Tibial artery (tissue), 4 donors: Measurements from ENCODE around the gene LZTS3.

Experiments used
- DNase-seq, 2 donors: peaks; one replicate each; pipeline ENCODE4 v3.0.0-alpha.2; 2019
- H3K27ac ChIP-seq, 2 donors: fragments of 200-600 bp; sonication (generic) in 1 of 2; 1 replicate in 1 of 2; 2 replicates in 1 of 2; pipeline ENCODE4 v1.5.1; 2018 to 2019; ENCODE audit warnings: mild to moderate bottlenecking in 1 of 2
- H3K27me3 ChIP-seq, 2 donors: fragments of 200-600 bp; sonication (generic) in 1 of 2; one replicate each; pipeline versions ENCODE4 v1.5.1 to v1.6.0; 2016 to 2019
- H3K36me3 ChIP-seq, 3 donors: fragments of 200-600 bp; sonication (generic) in 2 of 3; one replicate each; pipeline ENCODE4 v1.5.1; 2016 to 2019; ENCODE audit warnings: mild to moderate bottlenecking in 2 of 3
- H3K4me1 ChIP-seq, 4 donors: fragments of 200-600 bp; sonication (generic) in 2 of 4; 1 replicate in 3 of 4; 2 replicates in 1 of 4; pipeline ENCODE4 v1.5.1; 2016 to 2019
- H3K4me3 ChIP-seq, 2 donors: fragments of 200-600 bp; sonication (generic) in 1 of 2; 1 replicate in 1 of 2; 2 replicates in 1 of 2; pipeline ENCODE4 v1.5.1; 2018 to 2019; ENCODE audit warnings: mild to moderate bottlenecking in 2 of 2
- H3K9me3 ChIP-seq, 3 donors: fragments of 200-600 bp; sonication (generic) in 1 of 3; one replicate each; pipeline ENCODE4 v1.5.1; 2016 to 2019
- CTCF ChIP-seq, 2 experiments: fragments of 200-600 bp in 1 of 2; fragments of 450-650 bp in 1 of 2; IDR thresholded peaks; one replicate each; pipeline ENCODE4 v1.5.1; 2017 to 2019; ENCODE audit warnings: antibody characterized with exemption in 2 of 2, mild to moderate bottlenecking in 1 of 2, moderate library complexity in 1 of 2
- intact Hi-C: fragments of 100-400 bp; cut with DNase I; formaldehyde crosslinking; loops from one replicate; pipeline ENCODE4 v1.15.0; 2023; ENCODE audit warnings: low total_unique reads

Gene LZTS3

GRCh38 chr20:3172126-3172932, 1.0 kb downstream of the LZTS3 start:
- no peak for TF ChIP-seq CTCF (IDR thresholded peaks at IDR 0.05)
- no peaks in the 10 kb centered on the region for H3K36me3 ChIP-seq
- H3K4me1 ChIP-seq: peaks cover 0 to 22% (median 16%) of the 10 kb centered on the region in 4 donors
- H3K27ac ChIP-seq: peak overlapping the region in 1 of 2 donors; percentile 74
- H3K4me3 ChIP-seq: peak overlapping the region; percentile 70 to 73
- no peaks in the 10 kb centered on the region for H3K9me3 ChIP-seq
- H3K27me3 ChIP-seq: peaks cover 0 to 20% of the 10 kb centered on the region in 2 donors
- intact Hi-C loops: no loop called here
- peak; percentile 18 to 62 for DNase-seq

GRCh38 chr20:3171391-3172125, 1.8 kb downstream of the LZTS3 start:
- H3K9me3 ChIP-seq: no peaks in the 10 kb centered on the region

GRCh38 chr20:3168829-3169590, 4.3 kb downstream of the LZTS3 start:
- peaks cover 0 to 31% (median 8%) of the 10 kb centered on the region in 4 donors for H3K4me1 ChIP-seq
- no peak overlapping the region for H3K4me3 ChIP-seq
- DNase-seq: peak in 1 of 2 donors; percentile 48
- peaks cover 0 to 34% of the 10 kb centered on the region in 2 donors for H3K27me3 ChIP-seq
- no peaks in the 10 kb centered on the region for H3K9me3 ChIP-seq
- H3K36me3 ChIP-seq: peaks cover 0 to 8% (median 0%) of the 10 kb centered on the region in 3 donors
- intact Hi-C loops: no loop called here
- TF ChIP-seq CTCF (IDR thresholded peaks at IDR 0.05): no peak
- H3K27ac ChIP-seq: no peak overlapping the region

More at GRCh38 chr20:3171391-3172125, 1.8 kb downstream of the LZTS3 start:
- DNase-seq: peak; percentile 14 to 54
- peaks cover 0 to 28% of the 10 kb centered on the region in 2 donors for H3K27me3 ChIP-seq
- peaks cover 0 to 22% (median 16%) of the 10 kb centered on the region in 4 donors for H3K4me1 ChIP-seq
- intact Hi-C loops: no loop called here
- TF ChIP-seq CTCF (IDR thresholded peaks at IDR 0.05): no peak
- H3K4me3 ChIP-seq: no peak overlapping the region
- no peak overlapping the region for H3K27ac ChIP-seq
- H3K36me3 ChIP-seq: no peaks in the 10 kb centered on the region

DNA sequence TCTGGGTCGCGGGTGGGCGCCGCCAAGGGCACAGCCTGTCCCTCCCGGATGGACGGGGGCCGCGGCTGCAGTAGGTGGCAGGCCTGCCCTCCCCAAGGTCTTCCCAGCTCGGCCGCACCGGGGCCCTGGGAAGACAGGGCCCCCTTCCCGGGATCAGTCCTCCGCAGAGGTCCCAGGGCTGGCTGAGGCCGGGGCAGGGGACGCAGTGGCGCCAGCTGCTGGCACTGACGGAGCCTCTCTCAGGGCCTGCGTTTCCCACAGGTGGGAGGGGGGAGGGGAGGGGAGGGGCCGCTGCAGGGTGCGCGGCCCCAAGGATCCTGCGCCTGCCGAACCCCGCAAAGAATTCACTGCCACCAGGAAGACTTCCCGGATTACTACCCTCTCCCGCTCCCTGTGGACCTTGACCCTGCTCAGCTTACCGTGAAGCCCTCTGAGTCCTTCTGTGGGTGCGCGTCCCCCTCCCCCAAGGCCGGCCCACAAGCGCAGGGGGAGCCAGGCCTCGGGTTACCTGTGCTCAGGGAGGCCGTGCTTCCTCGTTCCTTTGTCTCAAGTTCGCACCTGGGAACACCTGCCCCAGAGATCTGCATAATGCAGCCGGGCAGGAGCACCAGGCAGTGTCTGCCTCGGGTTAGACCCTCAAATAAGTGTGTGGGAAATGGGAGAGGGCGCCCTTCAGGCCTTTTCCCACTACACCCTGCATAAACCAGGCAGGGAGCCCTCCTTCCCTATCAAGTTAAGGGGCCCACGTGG, 5.1 kb downstream of the LZTS3 start:
- Histone ChIP-seq H3K27me3 (peaks cover 0 to 34% of the 10 kb centered on the region in 2 donors), H3K27ac (no peak overlapping the region), H3K4me3 (no peak overlapping the region), H3K36me3 (peaks cover 0 to 8% (median 0%) of the 10 kb centered on the region in 3 donors), H3K4me1 (peaks cover 0 to 27% (median 8%) of the 10 kb centered on the region in 4 donors), H3K9me3 (no peaks in the 10 kb centered on the region)
- intact Hi-C loops: no loop called here
- DNase-seq: peak in 1 of 2 donors; percentile 54
- no peak for TF ChIP-seq CTCF (IDR thresholded peaks at IDR 0.05)

DNA sequence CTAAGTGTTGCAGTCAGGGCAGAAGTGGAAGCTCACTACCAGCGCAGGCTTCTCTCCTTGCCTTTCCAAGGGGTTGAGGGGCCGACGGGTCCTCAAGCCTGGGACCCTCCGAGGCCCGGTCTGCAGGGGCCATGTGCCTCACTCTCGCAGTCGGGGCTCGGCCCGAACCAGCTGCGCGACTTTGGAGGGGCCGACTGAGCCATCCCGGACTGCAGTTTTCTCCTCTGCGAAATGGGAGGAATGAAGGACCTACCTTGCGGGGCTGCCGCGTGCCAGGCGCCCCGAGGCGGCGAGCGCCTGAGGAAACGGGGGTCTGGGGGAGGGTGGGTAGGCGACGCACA, 5.6 kb downstream of the LZTS3 start:
- Histone ChIP-seq H3K36me3 (peaks cover 0 to 8% (median 0%) of the 10 kb centered on the region in 3 donors), H3K9me3 (no peaks in the 10 kb centered on the region), H3K27me3 (peaks cover 0 to 32% of the 10 kb centered on the region in 2 donors), H3K27ac (no peak overlapping the region), H3K4me3 (no peak overlapping the region), H3K4me1 (peaks cover 0 to 23% (median 4%) of the 10 kb centered on the region in 4 donors)
- intact Hi-C loops: no loop called here
- DNase-seq: no peak
- no peak for TF ChIP-seq CTCF (IDR thresholded peaks at IDR 0.05)
